HG03520 (cell line): ENCODE results near the gene GOLM1.

ENCODE experiments used
- ATAC-seq: cut with Tn5 transposase; IDR thresholded peaks from one replicate; pipeline ENCODE4 v1.9.1; 2021; ENCODE audit warnings: mild to moderate bottlenecking, moderate library complexity; ENCODE audit not compliant: unreplicated experiment

Gene GOLM1

DNA sequence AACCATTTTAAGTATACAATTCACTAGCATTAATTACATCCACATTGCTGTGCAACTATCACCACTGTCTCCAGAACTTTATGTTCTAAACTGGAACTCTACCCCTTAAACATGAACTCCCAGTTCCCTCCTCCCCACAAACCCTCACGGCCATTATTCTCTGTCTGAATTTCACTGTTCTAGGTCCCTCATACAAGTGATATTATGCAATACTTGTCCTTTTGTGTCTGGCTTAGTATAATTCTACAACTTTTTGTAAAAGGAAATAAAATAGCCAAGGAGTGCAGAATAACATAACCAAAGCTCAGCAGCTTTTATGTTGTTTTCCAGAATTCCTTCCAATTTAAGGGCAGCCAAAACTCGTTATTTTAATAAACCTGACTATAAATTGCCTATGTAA, 105.2 kb downstream of the GOLM1 start:
- ATAC-seq = no peak

DNA sequence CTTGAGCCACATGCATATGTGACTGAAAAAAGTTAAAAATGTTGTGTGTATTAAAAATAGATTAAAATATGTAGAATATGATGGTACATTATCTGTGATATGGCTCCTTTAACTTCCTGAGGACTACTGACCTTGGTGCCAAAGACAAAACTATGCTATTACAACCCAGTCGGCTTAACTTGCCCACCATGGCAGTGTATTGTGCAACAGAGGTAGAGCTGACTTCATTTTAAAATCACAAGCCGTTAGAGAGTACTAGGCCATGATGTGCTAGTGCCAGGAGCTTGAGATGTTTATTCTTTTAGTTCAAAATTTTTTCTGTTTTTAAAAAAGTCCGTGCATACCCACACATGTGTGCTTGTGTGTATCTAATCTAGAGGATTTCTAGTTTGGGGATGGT, 112.1 kb downstream of the GOLM1 start:
- ATAC-seq = no peak

DNA sequence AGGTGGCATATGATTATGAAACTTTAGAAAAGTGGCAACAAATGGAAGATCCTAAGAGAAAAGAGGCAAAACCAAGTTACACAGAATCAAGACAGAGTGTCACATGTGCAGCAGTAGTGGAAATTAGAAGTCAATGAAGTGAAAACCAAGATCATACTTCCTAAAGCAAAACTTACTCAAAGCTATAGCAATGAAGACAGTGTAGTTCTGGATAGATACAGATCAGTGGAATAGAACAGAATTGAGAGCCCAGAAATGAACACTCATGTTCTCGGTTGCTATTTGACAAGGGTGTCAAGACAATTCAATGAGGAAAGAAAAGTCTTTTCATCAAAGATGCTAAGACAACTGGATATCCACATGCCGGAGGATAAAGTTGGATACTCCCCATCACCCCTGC, 114.9 kb downstream of the GOLM1 start:
- ATAC-seq = no peak

DNA sequence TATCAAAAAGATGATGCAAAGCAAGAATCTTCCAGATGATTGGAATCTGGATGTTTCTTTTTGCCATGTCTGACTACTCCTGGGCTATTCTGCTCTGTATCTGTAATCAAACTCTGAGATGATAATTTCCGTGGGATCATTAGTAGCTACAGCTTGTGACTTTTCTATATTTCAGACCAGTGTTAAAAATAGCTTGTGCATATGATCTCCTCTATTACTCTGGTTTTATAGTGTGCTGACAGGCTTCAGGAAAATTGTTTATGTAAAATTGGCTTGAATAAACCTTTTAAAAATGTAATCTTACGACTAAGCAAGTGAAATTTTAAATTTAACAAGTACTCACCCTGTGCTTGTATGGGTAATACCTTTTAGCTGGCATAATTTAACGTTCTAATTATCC, 118.0 kb downstream of the GOLM1 start:
- no peak for ATAC-seq

DNA sequence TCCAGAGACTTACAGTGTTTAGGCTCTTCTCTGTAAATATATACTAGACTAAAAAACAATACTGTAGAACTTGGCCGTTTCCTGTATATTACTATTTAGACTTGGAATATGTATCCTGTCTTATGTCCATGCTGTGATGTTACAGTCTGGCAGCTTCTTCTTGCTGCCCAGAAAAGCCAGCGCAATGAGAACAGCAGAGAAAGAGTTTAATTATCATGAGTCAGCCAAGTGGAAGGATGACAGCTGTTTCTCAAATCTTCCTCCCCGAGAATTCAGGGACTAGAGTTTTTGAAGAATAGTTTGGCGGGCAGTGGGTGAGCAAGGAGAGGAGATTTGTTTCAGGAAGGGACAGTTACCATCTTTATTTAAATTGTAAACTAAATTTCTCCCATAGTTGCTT, 120.9 kb downstream of the GOLM1 start:
- ATAC-seq = no peak
